MM.1S (cell line): ENCODE measurements around the gene ADCY5.

ENCODE experiments used
- DNase-seq: peaks from one replicate; pipeline ENCODE4 v3.0.0-alpha.2; 2015
- H2AFZ ChIP-seq: fragments of 300-600 bp; sonication (generic); 2 replicates; pipeline ENCODE4 v1.6.0; 2016; ENCODE audit warnings: antibody characterized with exemption, low read length
- H3F3A ChIP-seq: fragments of 300-600 bp; sonication (generic); 2 replicates; pipeline ENCODE4 v1.6.1; 2016; ENCODE audit warnings: mild to moderate bottlenecking, antibody characterized with exemption, low read length, moderate library complexity, mixed read lengths; ENCODE audit not compliant: insufficient read depth
- H3K27ac ChIP-seq: fragments of 300-600 bp; sonication (generic); 2 replicates; pipeline ENCODE4 v1.5.1; 2016; ENCODE audit warnings: mild to moderate bottlenecking, low read length
- H3K27me3 ChIP-seq: fragments of 300-600 bp; sonication (generic); replicated peaks from 2 replicates; pipeline ENCODE4 v1.6.0; 2016; ENCODE audit warnings: low read length; ENCODE audit not compliant: insufficient read depth
- H3K36me3 ChIP-seq: fragments of 300-600 bp; sonication (generic); replicated peaks from 2 replicates; pipeline ENCODE4 v1.6.1; 2016; ENCODE audit warnings: mild to moderate bottlenecking, low read length, mixed read lengths; ENCODE audit not compliant: insufficient read depth
- H3K4me1 ChIP-seq: fragments of 300-600 bp; sonication (generic); 2 replicates; pipeline ENCODE4 v1.6.1; 2016; ENCODE audit warnings: low read length, mixed read lengths
- H3K4me2 ChIP-seq: fragments of 300-600 bp; sonication (generic); 2 replicates; pipeline ENCODE4 v1.6.0; 2016; ENCODE audit warnings: low read depth, low read length
- H3K4me3 ChIP-seq: fragments of 300-600 bp; sonication (generic); 2 replicates; pipeline ENCODE4 v1.5.1; 2016; ENCODE audit warnings: low read length, mixed read lengths
- H3K79me2 ChIP-seq: fragments of 300-600 bp; sonication (generic); 2 replicates; pipeline ENCODE4 v1.6.1; 2016; ENCODE audit warnings: mixed run types, low read length, mixed read lengths
- H3K9ac ChIP-seq: fragments of 300-600 bp; sonication (generic); 2 replicates; pipeline ENCODE4 v1.6.1; 2016; ENCODE audit warnings: low read length, mixed read lengths
- H3K9me2 ChIP-seq: fragments of 300-600 bp; sonication (generic); replicated peaks from 2 replicates; pipeline ENCODE4 v1.6.1; 2016; ENCODE audit warnings: mild to moderate bottlenecking, low read length, mixed read lengths; ENCODE audit not compliant: insufficient read depth
- H3K9me3 ChIP-seq: fragments of 300-600 bp; sonication (generic); replicated peaks from 2 replicates; pipeline ENCODE4 v1.6.1; 2016; ENCODE audit warnings: mild to moderate bottlenecking, low read length, mixed read lengths; ENCODE audit not compliant: insufficient read depth
- H4K20me1 ChIP-seq: fragments of 300-600 bp; sonication (generic); 2 replicates; pipeline ENCODE4 v1.6.1; 2016; ENCODE audit warnings: mild to moderate bottlenecking, low read length, moderate library complexity, mixed read lengths; ENCODE audit not compliant: insufficient read depth
- CTCF ChIP-seq: fragments of 300-600 bp; sonication (generic); IDR thresholded peaks from 2 replicates; pipeline ENCODE4 v1.5.1; 2016; ENCODE audit warnings: antibody characterized with exemption, low read length, mixed read lengths
- EZH2 ChIP-seq: fragments of 300-600 bp; sonication (generic); optimal IDR thresholded peaks from 2 replicates; pipeline ENCODE3; 2017; ENCODE audit warnings: low read depth, mild to moderate bottlenecking, antibody characterized with exemption, low read length, mixed read lengths
- EZH2phosphoT487 ChIP-seq: fragments of 300-600 bp; sonication (generic); IDR thresholded peaks from 2 replicates; pipeline ENCODE4 v1.6.1; 2018; ENCODE audit warnings: antibody characterized with exemption, low read length

ADCY5 gene

GRCh38 chr3:123281406-123281805 lies 167.5 kb downstream of the ADCY5 start:
- H3K4me1 ChIP-seq = no peaks in the 10 kb centered on the region
- no peaks in the 10 kb centered on the region for H3K9me2 ChIP-seq
- H3K9ac ChIP-seq = no peak overlapping the region
- H3K27me3 ChIP-seq = no peaks in the 10 kb centered on the region
- no peaks in the 10 kb centered on the region for H4K20me1 ChIP-seq
- no peak overlapping the region for H3K4me2 ChIP-seq
- H2AFZ ChIP-seq = no peak overlapping the region
- DNase-seq = no peak
- H3K27ac ChIP-seq = no peak overlapping the region
- no peaks in the 10 kb centered on the region for H3K79me2 ChIP-seq
- no peak overlapping the region for H3K4me3 ChIP-seq
- H3K9me3 ChIP-seq = no peaks in the 10 kb centered on the region
- no peak for TF ChIP-seq EZH2phosphoT487
- TF ChIP-seq EZH2 = no peak
- TF ChIP-seq CTCF = no peak
- H3K36me3 ChIP-seq = no peaks in the 10 kb centered on the region
- no peaks in the 10 kb centered on the region for H3F3A ChIP-seq

- no peak overlapping the region for H3K4me2 ChIP-seq
- H3K27ac ChIP-seq = no peak overlapping the region
- no peaks in the 10 kb centered on the region for H3K9me3 ChIP-seq
- H2AFZ ChIP-seq = no peak overlapping the region
- no peaks in the 10 kb centered on the region for H3K27me3 ChIP-seq
- DNase-seq = no peak
- no peaks in the 10 kb centered on the region for H3F3A ChIP-seq
- H4K20me1 ChIP-seq = no peaks in the 10 kb centered on the region
- no peak overlapping the region for H3K9ac ChIP-seq
- no peak overlapping the region for H3K4me3 ChIP-seq
- TF ChIP-seq EZH2phosphoT487 (no peak), EZH2 (no peak), CTCF (no peak)
- H3K4me1 ChIP-seq = no peaks in the 10 kb centered on the region
- H3K36me3 ChIP-seq = no peaks in the 10 kb centered on the region
- no peaks in the 10 kb centered on the region for H3K79me2 ChIP-seq
- H3K9me2 ChIP-seq = no peaks in the 10 kb centered on the region
Measured at GRCh38 chr3:123279121-123279520, 169.8 kb downstream of the ADCY5 start.

- no peak overlapping the region for H3K9ac ChIP-seq
- H3K4me1 ChIP-seq = no peaks in the 10 kb centered on the region
- no peaks in the 10 kb centered on the region for H3K79me2 ChIP-seq
- H3K9me2 ChIP-seq = no peaks in the 10 kb centered on the region
- no peaks in the 10 kb centered on the region for H3K27me3 ChIP-seq
- no peak overlapping the region for H2AFZ ChIP-seq
- H3K27ac ChIP-seq = no peak overlapping the region
- no peaks in the 10 kb centered on the region for H3K9me3 ChIP-seq
- H3K4me3 ChIP-seq = no peak overlapping the region
- no peak overlapping the region for H3K4me2 ChIP-seq
- DNase-seq = no peak
- no peak for TF ChIP-seq EZH2phosphoT487
- TF ChIP-seq EZH2 = no peak
- TF ChIP-seq CTCF = no peak
- H3F3A ChIP-seq = no peaks in the 10 kb centered on the region
- H4K20me1 ChIP-seq = no peaks in the 10 kb centered on the region
- H3K36me3 ChIP-seq = no peaks in the 10 kb centered on the region
Measured at GRCh38 chr3:123278446-123278845, 170.4 kb downstream of the ADCY5 start.
